GM18870 (cell line): ENCODE data around the gene CAMTA1.
"Not testable (repeated sequence)": the region's sequence is repeated elsewhere in the genome, so short reads cannot be mapped to it uniquely, and the experiment has no call there.

Source experiments
- ATAC-seq: cut with Tn5 transposase; IDR thresholded peaks from one replicate; pipeline ENCODE4 v1.9.1; 2021; ENCODE audit warnings: moderate library complexity; ENCODE audit not compliant: unreplicated experiment

The CAMTA1 gene

DNA sequence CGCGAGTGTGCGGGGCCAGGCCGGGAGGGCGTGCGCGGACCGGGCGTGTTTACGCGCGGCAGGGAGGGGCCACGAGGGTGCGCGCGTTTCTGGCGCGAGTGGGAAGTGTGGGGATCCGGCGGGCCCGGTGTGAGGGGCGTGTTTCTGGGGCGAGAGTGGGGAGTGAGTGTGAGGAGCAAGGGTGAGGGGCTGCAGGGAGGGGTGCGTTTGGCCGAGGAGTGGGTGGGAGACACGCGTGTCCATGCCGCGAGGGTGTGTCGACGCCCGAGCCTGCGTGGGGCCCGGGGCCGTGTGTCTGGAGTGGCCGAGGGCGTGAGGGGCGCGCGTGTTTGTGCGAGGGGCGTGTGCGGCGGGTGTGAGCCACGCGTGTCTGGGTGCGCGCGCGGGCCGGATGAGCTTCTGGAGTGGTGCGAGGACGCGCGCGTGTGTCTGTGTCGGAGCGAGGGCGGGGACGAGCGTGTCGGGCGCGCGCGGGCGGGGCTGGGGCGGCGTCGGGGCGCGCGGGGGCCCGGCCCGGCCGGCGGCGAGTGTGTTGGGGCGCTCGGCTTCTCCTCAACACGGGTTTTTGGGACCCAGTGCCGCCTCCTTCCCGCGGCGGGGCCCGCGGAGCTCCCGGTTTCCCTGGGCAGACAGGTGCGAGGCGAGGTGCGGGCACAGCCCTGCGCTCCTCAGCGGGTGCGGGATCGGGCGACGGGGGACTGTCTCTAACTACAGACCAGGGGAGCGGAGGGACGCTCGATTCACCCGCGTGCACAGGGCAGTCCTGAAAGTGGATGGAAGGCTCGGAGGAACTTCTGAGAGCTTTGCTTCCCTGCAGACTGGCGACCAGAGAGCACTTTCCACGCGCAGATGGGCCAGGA, 920.0 kb downstream of the CAMTA1 start:
- ATAC-seq: no peak

DNA sequence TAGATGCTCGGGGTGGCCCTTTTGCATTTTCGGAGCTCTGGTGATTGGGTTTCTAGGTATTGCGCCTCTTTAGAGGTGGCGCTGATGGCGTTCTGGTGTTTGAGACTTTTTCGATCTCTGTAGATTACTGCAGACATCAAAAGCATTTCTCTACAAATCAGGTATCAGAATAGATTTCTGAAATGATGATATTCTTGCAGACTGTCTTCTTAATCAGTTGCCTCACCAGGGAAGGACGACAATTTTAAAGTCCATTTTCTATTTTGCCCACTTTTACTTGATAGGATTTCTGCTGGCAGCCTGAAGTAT, 920.6 kb downstream of the CAMTA1 start:
- ATAC-seq: no peak

DNA sequence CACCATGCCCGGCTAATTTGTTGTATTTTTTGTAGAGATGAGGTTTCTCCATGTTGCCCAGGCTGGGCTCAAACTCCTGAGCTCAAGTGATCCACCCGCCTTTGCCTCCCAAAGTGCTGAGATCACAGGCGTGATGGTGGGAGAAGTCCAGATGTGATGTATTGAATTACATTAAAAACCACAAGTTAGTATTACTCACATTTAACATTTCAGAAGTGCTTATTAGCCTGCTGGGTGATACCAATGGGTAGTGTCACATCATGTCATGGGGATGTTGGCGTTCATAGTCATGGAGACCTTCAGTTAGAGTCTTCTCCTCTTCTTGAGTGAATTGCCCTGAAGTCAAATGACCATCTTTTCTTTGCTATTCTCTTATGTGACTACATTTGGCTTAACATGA, 922.3 kb downstream of the CAMTA1 start:
- ATAC-seq: no peak

DNA sequence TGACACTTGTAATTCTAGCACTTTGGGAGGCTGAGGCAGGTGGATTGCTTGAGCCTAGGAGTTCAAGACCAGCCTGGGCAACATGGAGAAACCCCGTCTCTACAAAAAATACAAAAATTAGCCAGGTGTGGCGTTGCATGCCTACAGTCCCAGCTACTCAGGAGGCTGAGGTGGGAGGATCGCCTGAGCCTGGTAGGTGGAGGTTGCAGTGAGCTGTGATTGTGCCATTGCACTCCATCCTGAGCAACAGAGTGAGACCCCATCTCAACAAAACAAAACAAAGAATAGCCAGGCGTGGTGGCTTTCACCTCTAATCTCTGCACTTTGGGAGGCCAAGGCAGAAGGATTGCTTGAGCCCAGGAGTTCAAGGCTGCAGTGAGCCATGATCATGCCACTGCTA, 922.8 kb downstream of the CAMTA1 start:
- not testable (repeated sequence) for ATAC-seq

DNA sequence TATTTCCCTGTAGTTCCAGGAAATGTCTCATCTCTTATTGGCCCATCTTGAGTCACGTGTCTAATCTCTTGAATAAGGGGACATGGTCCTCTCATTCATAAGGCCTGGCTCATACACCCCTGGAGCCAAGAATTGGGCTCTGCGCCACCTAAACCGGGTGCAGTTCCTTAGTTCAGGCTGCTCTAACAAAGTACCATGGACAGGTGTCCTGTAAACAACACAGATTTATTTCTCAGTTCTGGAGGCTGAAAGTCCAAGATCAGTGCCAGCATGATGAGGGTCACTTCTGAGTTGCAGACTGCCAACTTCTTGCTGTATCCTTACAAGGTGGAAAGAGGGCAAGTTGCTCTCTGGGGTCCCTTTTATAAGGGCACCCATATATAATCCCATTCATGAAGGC, 925.6 kb downstream of the CAMTA1 start:
- no peak for ATAC-seq

DNA sequence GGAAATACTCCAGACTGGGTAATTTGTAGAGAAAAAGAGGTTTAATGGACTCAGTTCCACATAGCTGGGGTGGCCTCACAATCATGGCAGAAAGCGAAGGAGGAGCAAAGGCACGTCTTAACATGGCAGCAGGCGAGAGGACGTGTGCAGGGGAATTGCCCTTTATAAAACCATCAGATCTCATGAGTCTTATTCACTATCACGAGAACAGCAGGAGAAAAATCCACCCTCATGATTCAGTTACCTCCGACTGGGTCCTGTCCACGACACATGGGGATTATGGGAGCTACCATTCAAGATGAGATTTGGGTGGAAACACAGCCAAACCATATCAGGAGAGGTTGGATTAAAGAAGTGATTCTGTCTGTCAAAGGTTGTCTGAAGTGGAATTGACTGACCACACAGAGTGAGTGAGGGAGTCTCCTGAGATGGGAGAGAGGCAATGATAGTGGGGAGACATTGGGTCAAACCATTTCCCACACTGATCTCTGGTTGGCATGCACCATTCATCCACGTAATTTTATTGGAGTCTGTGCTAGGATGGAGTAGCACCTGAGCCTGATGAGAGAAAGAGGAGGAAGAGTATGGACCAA, 927.6 kb downstream of the CAMTA1 start:
- ATAC-seq: no peak

DNA sequence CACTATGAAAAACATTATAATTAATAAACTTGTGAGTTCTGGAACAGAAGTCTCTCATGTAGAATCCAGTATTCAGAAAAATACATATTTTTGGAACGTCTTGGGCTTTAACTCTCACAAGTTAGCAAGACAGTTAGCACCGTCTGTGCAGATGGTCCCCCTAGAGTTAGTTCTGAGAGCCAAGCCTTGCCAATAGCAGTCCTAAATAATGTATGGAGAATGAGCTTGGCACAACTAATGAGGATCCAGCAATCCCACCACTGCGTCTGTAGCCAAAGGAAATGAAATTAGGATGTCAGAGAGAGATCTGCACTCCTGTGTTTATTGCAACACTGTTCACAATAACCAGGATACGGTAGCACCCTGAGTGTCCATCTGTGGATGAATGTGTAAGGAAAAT, 931.3 kb downstream of the CAMTA1 start:
- no peak for ATAC-seq

DNA sequence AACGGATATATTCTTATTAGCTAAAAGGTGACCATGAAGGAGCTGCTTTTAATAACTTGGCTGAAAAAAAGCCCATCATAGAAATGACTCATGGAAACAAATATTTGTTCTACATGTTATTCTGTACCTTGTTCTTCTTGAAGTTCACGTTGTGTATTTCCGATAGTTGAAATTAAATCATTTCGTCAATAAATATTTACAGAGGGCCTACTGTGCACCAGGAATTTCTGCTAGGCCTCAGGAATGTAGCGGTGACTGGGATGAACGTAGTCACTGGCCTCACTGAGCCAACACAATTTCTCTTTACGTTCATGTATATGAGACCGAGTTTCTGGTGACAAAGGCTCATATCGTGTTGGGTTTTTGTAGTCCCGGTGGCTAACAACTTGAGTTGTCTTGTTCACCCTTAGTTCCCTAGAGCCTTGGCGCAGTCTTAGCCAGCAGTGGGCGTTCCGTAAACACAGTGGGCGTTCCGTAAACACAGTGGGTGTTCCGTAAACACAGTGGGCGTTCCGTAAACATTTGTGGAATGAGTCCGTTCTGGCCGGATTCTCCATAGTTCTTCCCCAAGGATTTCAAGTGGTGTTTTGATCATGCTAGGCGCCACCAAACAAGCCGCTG, 932.6 kb downstream of the CAMTA1 start:
- ATAC-seq: no peak

DNA sequence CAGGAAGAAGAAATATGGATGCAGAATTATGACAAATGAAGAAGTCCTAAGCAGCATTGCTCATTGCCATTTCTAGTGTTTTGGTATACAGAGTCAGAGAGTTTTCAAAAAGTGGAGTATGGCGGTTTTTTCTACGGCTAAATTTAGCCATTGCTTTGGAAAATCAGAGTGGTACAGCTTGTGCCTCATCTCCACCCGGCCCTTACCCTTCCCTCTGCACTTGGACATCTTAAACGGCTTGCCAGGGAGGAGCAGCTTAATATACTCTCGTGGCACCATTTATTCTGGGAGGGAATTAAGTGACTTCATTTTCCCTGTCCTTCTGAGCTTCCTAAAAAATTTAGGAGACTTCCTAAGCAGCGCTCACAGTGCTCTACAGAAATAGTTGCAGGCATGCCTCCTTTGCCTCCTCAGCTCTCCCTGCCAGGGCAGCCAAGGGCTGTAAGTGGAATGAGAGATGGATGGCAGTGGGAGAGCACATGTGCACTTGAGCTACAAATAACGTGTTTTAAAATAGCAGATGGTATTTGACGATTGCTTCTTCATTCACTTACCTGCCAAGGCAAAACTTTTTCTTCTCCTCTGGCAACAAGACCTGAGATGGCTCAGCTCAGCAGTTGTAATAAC, 934.3 kb downstream of the CAMTA1 start:
- ATAC-seq: no peak

DNA sequence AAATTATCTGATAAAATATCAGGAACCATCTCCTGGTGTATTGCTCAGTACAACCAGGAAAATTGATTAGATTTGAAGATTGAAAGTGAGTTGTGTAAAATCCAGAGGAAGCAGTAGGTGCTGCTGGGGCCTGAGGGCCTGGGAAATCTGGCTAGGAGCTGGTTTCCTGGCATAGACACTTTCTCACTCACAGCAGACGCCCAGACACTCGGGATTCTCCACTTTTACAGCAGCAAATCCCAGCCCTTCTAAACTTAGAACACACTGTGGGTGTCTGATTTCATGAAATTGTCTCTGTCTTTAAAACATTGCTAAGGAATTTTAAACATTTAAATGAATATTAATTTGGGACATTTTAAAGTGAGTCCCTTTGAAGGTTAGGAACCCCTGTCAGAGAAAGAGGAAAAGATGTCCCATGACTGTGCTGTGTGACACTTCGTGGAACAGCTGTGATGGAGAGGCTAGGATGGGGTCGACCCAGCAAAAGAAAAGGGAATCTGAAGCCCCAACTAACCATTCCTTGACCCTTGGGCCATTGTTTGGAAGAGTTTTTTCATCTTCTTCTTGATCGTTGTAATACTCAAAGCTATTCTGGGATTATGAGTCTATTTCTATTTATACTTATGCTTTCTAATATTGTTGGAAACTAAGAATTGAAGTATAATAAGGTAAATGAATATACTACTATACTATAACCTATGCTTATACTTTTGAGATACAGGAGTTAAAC, 936.9 kb downstream of the CAMTA1 start:
- no peak for ATAC-seq

DNA sequence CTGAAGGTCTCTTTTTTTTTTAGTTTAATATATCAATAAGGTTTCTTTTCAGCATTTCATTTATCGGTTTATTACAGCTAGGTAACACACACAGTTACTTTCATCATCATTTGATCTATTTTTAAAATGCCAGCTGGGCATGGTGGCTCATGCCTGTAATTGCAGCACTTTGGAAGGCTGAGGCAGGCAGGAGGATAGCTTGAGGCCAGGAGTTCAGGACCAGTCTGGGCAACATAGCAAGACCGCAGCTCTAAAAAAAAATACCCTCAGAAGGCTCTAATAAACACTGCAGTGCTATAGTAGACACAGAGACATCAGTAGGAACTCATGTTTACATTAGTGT, 937.4 kb downstream of the CAMTA1 start:
- ATAC-seq: no peak

DNA sequence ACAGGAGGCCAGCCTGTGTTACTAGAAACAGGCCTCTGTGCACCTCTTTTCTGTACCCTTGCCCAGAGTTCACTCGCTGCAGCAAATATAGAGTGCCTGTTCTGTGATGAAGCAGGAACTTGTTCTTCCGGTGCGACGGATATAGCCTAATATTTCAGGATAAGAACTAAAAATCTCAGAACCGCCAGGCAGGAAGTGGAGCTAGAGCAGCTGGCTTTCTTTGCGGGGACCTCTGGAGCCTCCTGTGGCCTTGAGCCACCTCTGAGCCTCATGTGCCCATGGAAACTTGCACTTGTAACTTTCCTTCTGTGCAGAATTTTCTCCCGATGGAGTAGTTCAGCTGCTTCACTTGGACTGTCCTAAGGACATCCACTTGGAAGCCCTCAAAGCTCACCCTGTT, 941.4 kb downstream of the CAMTA1 start:
- ATAC-seq: no peak

DNA sequence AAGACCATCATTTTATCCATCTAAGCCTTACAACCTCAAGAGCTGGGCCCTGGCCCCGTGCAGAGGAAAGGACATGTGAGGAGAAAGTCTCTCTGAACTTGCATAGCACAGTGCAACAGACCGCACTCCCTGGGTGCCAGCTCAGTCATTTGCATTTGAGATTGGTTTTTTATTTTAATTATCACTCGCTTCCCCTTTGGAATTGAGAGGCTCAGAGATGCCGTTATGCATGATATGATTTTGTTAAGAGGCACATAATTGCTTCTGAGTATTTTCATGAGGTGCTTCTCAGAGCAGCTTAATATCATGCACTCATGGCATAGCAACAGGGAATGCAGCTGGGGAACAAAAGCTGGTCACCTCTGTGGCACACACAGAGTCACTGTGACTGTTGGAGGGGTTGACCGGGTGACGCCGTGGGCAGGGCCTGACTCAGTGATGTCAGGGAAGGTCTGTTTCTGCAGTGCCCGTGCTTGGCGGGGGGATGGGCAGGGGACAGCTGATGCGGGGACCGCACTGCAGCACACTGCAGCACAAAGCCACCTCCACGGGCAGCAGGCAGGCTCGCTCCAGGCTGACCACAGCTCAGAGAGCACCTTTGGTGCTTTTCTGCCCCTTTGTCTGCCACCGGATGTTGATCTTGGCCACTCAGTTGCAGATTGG, 942.7 kb downstream of the CAMTA1 start:
- ATAC-seq: no peak

DNA sequence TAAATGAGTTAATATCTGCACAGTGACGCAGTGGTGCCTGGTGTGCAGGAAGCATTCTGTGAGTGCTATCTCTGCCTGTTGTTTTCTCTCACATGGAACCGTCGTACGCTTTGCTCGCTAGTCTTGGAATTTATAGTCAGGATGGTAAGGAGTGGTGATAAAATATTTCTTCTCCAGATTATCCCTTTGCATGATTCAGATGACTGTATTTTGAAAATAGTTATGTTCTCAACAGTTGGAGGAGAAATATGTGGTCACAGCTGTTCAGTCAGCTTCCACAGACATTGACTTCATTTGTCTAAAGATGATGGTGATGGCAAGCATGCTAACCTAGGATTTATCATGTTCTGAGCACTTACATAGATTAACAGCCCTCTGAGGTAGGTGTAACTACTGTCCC, 944.5 kb downstream of the CAMTA1 start:
- ATAC-seq: no peak

DNA sequence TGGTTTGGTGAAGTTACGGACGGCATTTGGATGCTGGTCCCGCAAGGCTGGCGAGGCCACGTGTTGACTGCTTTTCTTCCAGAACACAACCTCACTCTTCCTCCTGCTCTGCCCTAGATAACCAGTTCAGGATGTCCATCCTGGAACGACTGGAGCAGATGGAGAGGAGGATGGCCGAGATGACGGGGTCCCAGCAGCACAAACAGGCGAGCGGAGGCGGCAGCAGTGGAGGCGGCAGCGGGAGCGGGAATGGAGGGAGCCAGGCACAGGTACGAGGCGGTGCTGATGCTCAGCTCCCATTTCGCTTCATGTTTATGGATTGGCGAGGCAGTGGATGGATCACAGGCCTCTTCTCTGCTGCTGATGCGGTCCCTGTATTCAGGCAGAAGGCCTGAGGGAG, 947.1 kb downstream of the CAMTA1 start:
- no peak for ATAC-seq

DNA sequence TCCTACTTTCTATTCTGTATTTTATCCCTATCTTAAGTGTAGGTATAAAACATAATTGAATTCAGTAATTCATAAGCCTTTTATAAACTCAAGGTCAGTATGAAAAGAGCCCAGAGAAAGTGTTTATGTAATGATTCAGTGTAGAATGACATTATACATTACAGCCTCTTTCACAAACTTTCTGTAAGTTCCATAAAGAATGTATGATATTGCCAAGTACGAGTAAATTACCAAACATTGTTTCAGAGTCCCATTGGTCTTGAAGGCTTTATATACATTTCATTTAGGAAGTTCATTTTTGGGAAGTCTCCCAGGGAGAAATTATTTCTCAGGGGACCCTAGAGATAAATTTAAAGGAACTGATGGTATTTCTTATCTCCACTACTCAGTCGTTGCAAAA, 948.0 kb downstream of the CAMTA1 start:
- ATAC-seq: no peak

DNA sequence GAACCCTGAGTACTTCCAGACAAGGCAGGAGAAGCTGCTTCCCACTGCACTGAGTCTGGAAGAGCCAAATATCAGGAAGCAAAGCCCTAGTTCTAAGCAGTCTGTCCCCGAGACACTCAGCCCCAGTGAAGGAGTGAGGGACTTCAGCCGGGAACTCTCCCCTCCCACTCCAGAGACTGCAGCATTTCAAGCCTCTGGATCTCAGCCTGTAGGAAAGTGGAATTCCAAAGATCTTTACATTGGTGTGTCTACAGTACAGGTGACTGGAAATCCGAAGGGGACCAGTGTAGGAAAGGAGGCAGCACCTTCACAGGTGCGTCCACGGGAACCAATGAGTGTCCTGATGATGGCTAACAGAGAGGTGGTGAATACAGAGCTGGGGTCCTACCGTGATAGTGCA, 952.8 kb downstream of the CAMTA1 start:
- ATAC-seq: no peak

DNA sequence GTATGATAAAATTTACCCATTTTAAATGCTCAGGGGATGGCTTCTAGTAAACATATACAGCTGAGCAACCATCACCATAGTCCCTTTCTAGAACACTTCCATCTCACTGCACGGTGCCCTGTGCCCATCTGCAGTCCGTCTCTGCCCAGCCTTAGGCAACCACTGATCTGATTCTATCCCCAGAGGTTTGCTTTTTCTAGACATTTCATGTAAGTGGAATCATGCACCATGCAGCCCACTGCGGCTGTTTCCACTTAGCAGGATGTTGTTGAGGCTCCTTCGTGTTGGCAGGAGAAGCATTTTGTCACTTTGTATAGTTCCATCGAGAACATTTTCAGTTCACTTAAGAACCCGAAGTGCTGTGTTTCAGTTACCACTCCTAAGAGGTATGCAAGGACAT, 958.1 kb downstream of the CAMTA1 start:
- no peak for ATAC-seq

DNA sequence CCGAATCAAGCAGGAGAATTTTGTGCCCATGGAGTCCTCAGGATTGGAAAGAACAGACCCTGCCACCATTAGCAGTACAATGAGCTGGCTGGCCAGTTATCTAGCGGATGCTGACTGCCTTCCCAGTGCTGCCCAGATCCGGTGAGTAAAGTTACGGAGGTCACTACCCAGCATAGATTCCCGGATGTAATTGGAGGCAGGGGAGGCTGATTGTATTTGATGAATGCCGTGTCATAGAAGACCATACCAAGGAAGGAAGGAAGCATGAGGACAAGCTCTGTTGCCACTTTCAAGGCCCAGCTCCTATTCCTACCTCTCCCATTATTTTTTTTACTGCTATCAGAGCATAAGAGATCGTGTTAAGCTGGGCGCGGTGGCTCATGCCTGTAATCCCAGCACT, 959.6 kb downstream of the CAMTA1 start:
- no peak for ATAC-seq

DNA sequence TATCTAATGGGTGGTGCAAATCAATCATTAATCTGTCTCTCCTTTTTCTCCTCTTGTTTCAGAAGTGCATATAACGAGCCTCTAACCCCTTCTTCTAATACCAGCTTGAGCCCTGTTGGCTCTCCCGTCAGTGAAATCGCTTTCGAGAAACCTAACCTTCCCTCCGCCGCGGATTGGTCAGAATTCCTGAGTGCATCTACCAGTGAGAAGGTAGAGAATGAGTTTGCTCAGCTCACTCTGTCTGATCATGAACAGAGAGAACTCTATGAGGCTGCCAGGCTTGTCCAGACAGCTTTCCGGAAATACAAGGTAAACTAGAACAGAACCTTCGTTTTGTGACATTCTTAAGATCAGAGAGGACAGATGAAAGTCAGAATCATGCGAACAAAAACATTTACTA, 960.5 kb downstream of the CAMTA1 start:
- ATAC-seq: no peak

DNA sequence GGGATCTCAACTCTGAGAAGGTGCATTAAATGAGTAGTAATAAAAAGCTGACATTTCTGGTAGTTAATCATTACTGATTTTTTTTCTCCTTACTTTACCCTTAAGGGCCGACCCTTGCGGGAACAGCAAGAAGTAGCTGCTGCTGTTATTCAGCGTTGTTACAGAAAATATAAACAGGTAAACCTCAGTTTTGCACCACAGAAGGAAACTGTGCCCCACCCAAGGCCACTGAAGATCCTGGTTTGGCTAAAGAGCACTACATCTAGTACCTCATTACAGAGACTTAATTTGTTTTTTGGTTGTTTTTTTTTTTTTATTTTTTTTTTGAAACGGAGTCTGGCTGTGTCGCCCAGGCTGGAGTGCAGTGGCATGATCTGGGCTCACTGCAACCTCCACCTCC, 962.4 kb downstream of the CAMTA1 start:
- no peak for ATAC-seq
